Large intestine (tissue), 12 donors: ENCODE data around the gene TSPAN19. TPM values are rescaled to one million over a fixed set of nuclear protein-coding genes. Genes with fewer than 3 reads are reported as not detected.
A peak's percentile ranks its signal among the peaks of the same experiment; 100 is the strongest.

Experiments
- DNase-seq, 2 donors: peaks; one replicate each; pipeline versions ENCODE4 v3.0.0 to v3.0.0-alpha.2; 2013
- H3K27ac ChIP-seq: one replicate; pipeline ENCODE4 v1.5.1; 2013; ENCODE audit warnings: low read length
- H3K27me3 ChIP-seq: 2 replicates; pipeline ENCODE4 v1.6.1; 2013; ENCODE audit warnings: low read length; ENCODE audit not compliant: control insufficient read depth, insufficient read depth
- H3K36me3 ChIP-seq: 2 replicates; pipeline ENCODE4 v1.6.1; 2013; ENCODE audit warnings: low read length; ENCODE audit not compliant: control insufficient read depth, insufficient read depth
- H3K4me1 ChIP-seq: one replicate; pipeline ENCODE4 v1.6.1; 2013; ENCODE audit warnings: low read length; ENCODE audit not compliant: control insufficient read depth, insufficient read depth
- H3K4me3 ChIP-seq: one replicate; pipeline ENCODE4 v1.5.1; 2013; ENCODE audit warnings: low read length
- H3K9me3 ChIP-seq: one replicate; pipeline ENCODE4 v1.6.1; 2013; ENCODE audit warnings: mild to moderate bottlenecking, low read depth, low read length, moderate library complexity; ENCODE audit not compliant: control insufficient read depth
- WGBS: methylation state at CpG from one replicate; pipeline ENCODE4 v1.1.5; 2013; ENCODE audit warnings: low lambda C conversion rate; ENCODE audit not compliant: insufficient coverage; 5-methylcytosine and 5-hydroxymethylcytosine counted together
- long read RNA-seq, 11 donors: transcript quantifications; one replicate each; lab custom pipeline, GENCODE V29; 2026
- polyA plus RNA-seq: library from polyadenylated mRNA; unstranded; fragments of 120-200 nt; gene quantifications from one replicate; pipeline ENCODE4 v1.2.1, GENCODE V29; 2013

Gene TSPAN19
- polyA plus RNA-seq = 0.09 TPM
- long read RNA-seq, donor 1 = 0 reads
- long read RNA-seq, donor 2 = 0 reads
- long read RNA-seq, donor 3 = 0 reads
- long read RNA-seq, donor 4 = 0 reads
- long read RNA-seq, donor 5 = 0 reads
- long read RNA-seq, donor 6 = 0 reads
- long read RNA-seq, donor 7 = 0 reads
- long read RNA-seq, donor 8 = 0 reads
- long read RNA-seq, donor 9 = 0 reads
- long read RNA-seq, donor 10 = 0 reads
- long read RNA-seq, donor 11 = 0 reads

DNA sequence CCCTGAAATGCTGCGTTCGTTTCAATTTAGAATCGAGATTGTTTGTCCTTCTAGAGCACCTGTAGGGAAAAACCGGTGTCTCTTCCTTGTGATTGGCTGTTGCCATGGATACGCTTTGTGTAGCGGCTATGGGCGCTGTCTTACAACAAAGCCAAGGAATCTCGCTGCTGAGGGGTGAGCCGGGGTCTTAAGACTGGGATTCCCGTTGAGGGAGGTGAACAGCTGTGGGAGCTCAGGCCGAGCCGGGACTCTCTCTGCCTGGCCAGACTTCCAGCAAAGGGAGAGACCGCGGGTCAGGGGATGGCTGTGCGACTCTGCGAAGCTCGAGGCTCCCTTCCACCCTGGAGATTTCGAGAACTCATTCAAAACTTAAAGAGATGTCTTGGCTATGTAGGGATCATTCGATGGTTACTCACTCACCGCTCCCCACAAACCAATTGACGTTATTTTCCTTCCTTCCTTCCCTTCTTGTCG is at the start of gene TSPAN19, which contains the start of gene LRRIQ1:
TSS of gene TSPAN19 (minus strand) at position 44 of the 474 bp plus-strand sequence. CDS start 6,331 bp downstream, outside the sequence.
TSS of gene LRRIQ1 (plus strand) at position 118 of the 474 bp plus-strand sequence. CDS start 1,826 bp downstream, outside the sequence.
- H3K4me1 ChIP-seq = no peaks in the 10 kb centered on the region
- peak within 1 kb of the TSS; percentile 51 for H3K4me3 ChIP-seq
- H3K27me3 ChIP-seq = peaks cover 2% of the 10 kb centered on the region
- 6% methylated on average over 4 of the region's 22 CpGs for WGBS
- DNase-seq = peak; percentile 61 to 75
- H3K36me3 ChIP-seq = no peaks in the 10 kb centered on the region
- H3K9me3 ChIP-seq = no peaks in the 10 kb centered on the region
- H3K27ac ChIP-seq = no peak within 1 kb of the TSS

DNA sequence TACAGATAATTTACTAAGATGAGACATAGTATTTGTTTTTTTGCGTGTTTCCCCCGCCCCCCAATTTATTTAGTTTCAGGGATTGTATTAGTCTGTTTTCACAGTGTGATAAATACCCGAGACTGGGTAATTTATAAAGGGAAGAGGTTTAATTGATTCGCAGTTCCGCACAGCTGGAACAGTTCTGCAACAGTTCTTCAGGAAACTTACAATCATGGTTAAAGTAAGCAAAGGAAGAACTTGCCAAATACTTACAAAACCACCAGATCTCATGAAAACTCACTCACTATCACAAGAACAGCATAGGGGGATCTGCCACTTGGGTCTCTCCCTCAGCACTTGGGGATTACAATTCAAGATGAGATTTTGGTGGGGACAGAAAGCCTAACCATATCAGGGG is 49.0 kb upstream of the TSPAN19 start:
- Histone ChIP-seq H3K27me3 (no peaks in the 10 kb centered on the region), H3K36me3 (no peaks in the 10 kb centered on the region), H3K4me1 (no peaks in the 10 kb centered on the region), H3K4me3 (no peak overlapping the region), H3K27ac (no peak overlapping the region), H3K9me3 (no peaks in the 10 kb centered on the region)
- no peak for DNase-seq
- no CpG with 5 or more reads among the region's 5 CpGs for WGBS

- Histone ChIP-seq H3K4me3 (no peak overlapping the region), H3K27me3 (no peaks in the 10 kb centered on the region), H3K27ac (no peak overlapping the region), H3K9me3 (no peaks in the 10 kb centered on the region), H3K4me1 (no peaks in the 10 kb centered on the region), H3K36me3 (no peaks in the 10 kb centered on the region)
- WGBS = no CpG with 5 or more reads among the region's 1 CpG
- peak; percentile 5 to 29 for DNase-seq
Measured at GRCh38 chr12:85076688-85077430, 40.8 kb upstream of the TSPAN19 start.

DNA sequence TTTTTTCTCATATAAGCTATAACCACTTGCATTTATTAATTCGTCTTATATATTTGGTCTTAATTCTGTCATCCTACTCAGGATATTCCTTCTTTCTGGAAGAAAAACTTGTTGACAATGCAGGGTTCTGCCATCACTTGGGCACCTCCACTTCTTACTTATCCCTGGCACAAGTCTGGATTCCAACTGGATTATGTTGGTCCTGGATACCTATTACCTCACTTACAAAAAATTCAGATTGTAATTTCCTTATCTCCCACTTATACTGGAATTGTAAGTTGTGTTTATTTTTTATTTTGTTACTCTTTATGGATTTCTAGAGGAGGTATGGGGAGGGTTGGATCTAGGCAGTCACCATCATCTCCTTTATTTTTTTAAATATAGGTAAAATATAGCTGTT is 36.7 kb upstream of the TSPAN19 start:
- no peaks in the 10 kb centered on the region for H3K4me1 ChIP-seq
- H3K9me3 ChIP-seq = no peaks in the 10 kb centered on the region
- DNase-seq = no peak
- H3K36me3 ChIP-seq = no peaks in the 10 kb centered on the region
- H3K4me3 ChIP-seq = no peak overlapping the region
- 100% methylated on average over 1 of the region's 1 CpG for WGBS
- H3K27ac ChIP-seq = no peak overlapping the region
- H3K27me3 ChIP-seq = no peaks in the 10 kb centered on the region

DNA sequence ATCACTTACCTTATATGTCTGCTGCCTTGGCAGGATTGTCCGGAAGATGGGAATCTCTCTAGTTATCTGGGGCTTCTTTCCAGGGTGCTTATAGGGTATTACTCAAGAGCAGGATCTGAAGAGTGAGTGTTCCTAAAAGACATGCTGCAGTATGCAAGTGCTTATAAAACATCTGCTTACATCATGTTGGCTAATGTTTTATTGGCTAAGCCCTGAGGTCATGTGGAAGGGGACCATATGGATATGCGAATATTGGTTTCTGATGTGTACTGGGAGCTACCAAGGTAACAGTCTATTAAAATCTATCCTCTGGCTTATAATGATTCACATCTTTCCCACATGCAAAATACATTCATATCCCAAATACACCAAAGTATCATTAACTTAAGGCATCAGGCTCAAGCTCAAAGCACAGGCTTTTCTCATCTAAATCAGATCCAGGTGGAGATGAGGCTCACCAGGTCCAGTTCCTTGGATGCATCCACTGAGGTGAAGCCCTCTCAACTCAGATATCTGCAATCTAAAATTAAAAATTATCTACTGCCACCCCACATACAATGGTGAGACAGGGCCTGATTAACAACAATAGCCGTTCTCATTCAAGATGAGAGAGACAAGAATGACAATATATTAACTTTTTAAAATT is 29.9 kb upstream of the TSPAN19 start:
- Histone ChIP-seq H3K4me1 (no peaks in the 10 kb centered on the region), H3K4me3 (no peak overlapping the region), H3K27me3 (no peaks in the 10 kb centered on the region), H3K27ac (no peak overlapping the region), H3K9me3 (no peaks in the 10 kb centered on the region), H3K36me3 (no peaks in the 10 kb centered on the region)
- WGBS = 88% methylated on average over 1 of the region's 3 CpGs
- no peak for DNase-seq

DNA sequence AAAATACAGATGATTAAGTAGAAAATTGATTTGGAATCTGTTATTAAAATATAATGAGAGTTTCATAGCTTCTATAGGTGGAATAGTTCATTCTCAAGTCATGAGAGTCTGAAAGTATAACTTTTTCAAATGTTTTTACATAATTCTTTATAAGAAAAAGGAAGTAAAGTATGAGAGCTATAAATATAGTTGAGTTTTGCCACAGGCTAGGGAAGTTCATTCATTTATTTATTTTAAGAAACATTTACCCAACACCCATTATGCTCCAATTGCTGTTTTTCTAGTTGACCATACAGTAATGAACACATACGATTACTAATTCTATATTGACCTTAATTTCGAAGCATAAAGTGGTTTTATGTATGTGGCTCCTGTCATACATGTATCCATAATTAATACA is 24.8 kb upstream of the TSPAN19 start:
- no peaks in the 10 kb centered on the region for H3K4me1 ChIP-seq
- H3K27me3 ChIP-seq = no peaks in the 10 kb centered on the region
- DNase-seq = no peak
- no peak overlapping the region for H3K4me3 ChIP-seq
- H3K9me3 ChIP-seq = no peaks in the 10 kb centered on the region
- no peaks in the 10 kb centered on the region for H3K36me3 ChIP-seq
- H3K27ac ChIP-seq = no peak overlapping the region
- WGBS = no CpG with 5 or more reads among the region's 2 CpGs

- no peaks in the 10 kb centered on the region for H3K9me3 ChIP-seq
- H3K27ac ChIP-seq = no peak overlapping the region
- H3K27me3 ChIP-seq = no peaks in the 10 kb centered on the region
- no peak overlapping the region for H3K4me3 ChIP-seq
- no peak for DNase-seq
- H3K4me1 ChIP-seq = no peaks in the 10 kb centered on the region
- H3K36me3 ChIP-seq = no peaks in the 10 kb centered on the region
- WGBS = 100% methylated on average over 1 of the region's 6 CpGs
Measured at GRCh38 chr12:85059594-85059993, 23.5 kb upstream of the TSPAN19 start.

- H3K27ac ChIP-seq = no peak overlapping the region
- no peaks in the 10 kb centered on the region for H3K4me1 ChIP-seq
- no peak for DNase-seq
- H3K9me3 ChIP-seq = no peaks in the 10 kb centered on the region
- H3K36me3 ChIP-seq = no peaks in the 10 kb centered on the region
- no peaks in the 10 kb centered on the region for H3K27me3 ChIP-seq
- 73% methylated on average over 3 of the region's 3 CpGs for WGBS
- no peak overlapping the region for H3K4me3 ChIP-seq
Measured at GRCh38 chr12:85058339-85058738, 22.3 kb upstream of the TSPAN19 start.

GRCh38 chr12:85057370-85057963 is 21.4 kb upstream of the TSPAN19 start:
- no peaks in the 10 kb centered on the region for H3K27me3 ChIP-seq
- H3K9me3 ChIP-seq = no peaks in the 10 kb centered on the region
- H3K36me3 ChIP-seq = no peaks in the 10 kb centered on the region
- no peak overlapping the region for H3K27ac ChIP-seq
- 48% methylated on average over 2 of the region's 2 CpGs for WGBS
- no peaks in the 10 kb centered on the region for H3K4me1 ChIP-seq
- H3K4me3 ChIP-seq = no peak overlapping the region
- peak; percentile 17 to 22 for DNase-seq

DNA sequence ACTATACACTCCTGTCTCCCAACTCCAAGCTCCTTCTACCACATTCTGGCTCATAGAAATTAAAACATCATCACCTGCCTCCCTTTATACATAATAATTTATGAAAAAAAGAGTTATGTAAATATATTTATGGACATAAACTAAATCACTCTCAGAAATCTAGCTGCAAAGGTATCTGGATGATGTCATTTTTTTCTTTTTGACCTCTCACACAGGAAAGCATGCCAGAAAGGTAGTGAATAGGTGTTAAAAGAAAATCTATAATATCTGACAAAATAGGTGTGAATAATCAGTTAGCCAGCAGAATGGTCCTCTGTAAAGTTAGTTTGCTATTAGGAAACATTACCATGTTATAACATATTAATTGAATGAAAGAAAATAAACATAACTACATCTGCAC is 7.8 kb upstream of the TSPAN19 start:
- Histone ChIP-seq H3K36me3 (no peaks in the 10 kb centered on the region), H3K27ac (no peak overlapping the region), H3K4me3 (no peak overlapping the region), H3K4me1 (no peaks in the 10 kb centered on the region), H3K9me3 (no peaks in the 10 kb centered on the region), H3K27me3 (no peaks in the 10 kb centered on the region)
- no peak for DNase-seq
